ENCODE data around the gene TMEM184C.

- TF ChIP-seq CTCF (IDR thresholded peaks at IDR 0.05) (no peak), POLR2A (IDR thresholded peaks at IDR 0.05) (no peak)
Observed at GRCh38 chr4:147640331-147640730, 23.1 kb downstream of the TMEM184C start.
